Smooth muscle cell (in vitro differentiated cells): Measurements from ENCODE around the gene DNAH1. TPM values are rescaled to one million over a fixed set of nuclear protein-coding genes. Genes with fewer than 3 reads are reported as not detected.

Experiments
- DNase-seq: peaks from one replicate; lab custom pipeline; 2025; ENCODE audit not compliant: unreplicated experiment; lab: John Stamatoyannopoulos, UW
- H2AFZ ChIP-seq: fragments of 200-600 bp; sonication (generic); 2 replicates; pipeline ENCODE4 v1.6.0; 2016; ENCODE audit warnings: antibody characterized with exemption, low read depth, mild to moderate bottlenecking
- H3F3A ChIP-seq: fragments of 200-600 bp; sonication (generic); 2 replicates; pipeline ENCODE4 v1.6.0; 2017; ENCODE audit warnings: antibody characterized with exemption, low read depth
- H3K27ac ChIP-seq: fragments of 200-600 bp; sonication (generic); 2 replicates; pipeline ENCODE4 v1.5.1; 2016; ENCODE audit warnings: low read depth, mild to moderate bottlenecking
- H3K27me3 ChIP-seq: fragments of 200-600 bp; sonication (generic); 2 replicates; pipeline ENCODE4 v1.6.1; 2016; ENCODE audit warnings: low read depth, mild to moderate bottlenecking
- H3K36me3 ChIP-seq: fragments of 200-600 bp; sonication (generic); 2 replicates; pipeline ENCODE4 v1.5.1; 2016; ENCODE audit warnings: low read depth
- H3K4me1 ChIP-seq: fragments of 200-600 bp; sonication (generic); 2 replicates; pipeline ENCODE4 v1.5.1; 2016; ENCODE audit warnings: low read depth
- H3K4me2 ChIP-seq: fragments of 200-600 bp; sonication (generic); 2 replicates; pipeline ENCODE4 v1.6.0; 2016; ENCODE audit warnings: mild to moderate bottlenecking
- H3K4me3 ChIP-seq: fragments of 200-600 bp; sonication (generic); 2 replicates; pipeline ENCODE4 v1.5.1; 2016; ENCODE audit warnings: mild to moderate bottlenecking
- H3K79me2 ChIP-seq: fragments of 200-600 bp; sonication (generic); 2 replicates; pipeline ENCODE4 v1.6.0; 2016; ENCODE audit warnings: low read depth, mild to moderate bottlenecking
- H3K9ac ChIP-seq: fragments of 200-600 bp; sonication (generic); 2 replicates; pipeline ENCODE4 v1.6.0; 2016; ENCODE audit warnings: low read depth
- H3K9me3 ChIP-seq: fragments of 200-600 bp; sonication (generic); replicated peaks from 2 replicates; pipeline ENCODE4 v1.5.1; 2016; ENCODE audit warnings: low read depth
- H4K20me1 ChIP-seq: fragments of 200-600 bp; sonication (generic); 2 replicates; pipeline ENCODE4 v1.6.0; 2016; ENCODE audit warnings: low read depth
- CTCF ChIP-seq: fragments of 200-600 bp; sonication (generic); IDR thresholded peaks from 2 replicates; pipeline ENCODE4 v1.5.1; 2017; ENCODE audit warnings: borderline replicate concordance, mild to moderate bottlenecking, antibody characterized with exemption; ENCODE audit not compliant: insufficient read depth, poor library complexity, severe bottlenecking
- WGBS: methylation state at CpG from one replicate; pipeline ENCODE4 v1.1.7; 2016; ENCODE audit warnings: low lambda C conversion rate; 5-methylcytosine and 5-hydroxymethylcytosine counted together
- polyA plus RNA-seq: library from polyadenylated mRNA; unstranded; fragments of >200 nt; fragmentation: Nextera tagmentation; extraction: Ambion mirVana; gene quantifications from 2 replicates; pipeline ENCODE4 v1.2.1, GENCODE V29; 2016
- total RNA-seq: library from RNA; depleted of rRNA; stranded (reverse); fragments of >200 nt; gene quantifications from 2 replicates; pipeline ENCODE4 v1.2.3, GENCODE V29; 2014

DNAH1 gene
- total and polyA plus RNA-seq, 2 experiments from 2014 or later: 0.54 to 3.7 TPM

GRCh38 chr3:52350416-52350815 lies 34.3 kb downstream of the DNAH1 start:
- no peak overlapping the region for H3K9ac ChIP-seq
- no peaks in the 10 kb centered on the region for H4K20me1 ChIP-seq
- no peaks in the 10 kb centered on the region for H3K36me3 ChIP-seq
- no peaks in the 10 kb centered on the region for H3K27me3 ChIP-seq
- TF ChIP-seq CTCF: no peak
- WGBS: 95% methylated on average over 7 of the region's 7 CpGs
- H3K4me3 ChIP-seq: no peak overlapping the region
- no peak overlapping the region for H2AFZ ChIP-seq
- H3K4me1 ChIP-seq: no peaks in the 10 kb centered on the region
- no peak overlapping the region for H3K27ac ChIP-seq
- no peaks in the 10 kb centered on the region for H3K79me2 ChIP-seq
- H3F3A ChIP-seq: no peaks in the 10 kb centered on the region
- no peak for DNase-seq
- no peaks in the 10 kb centered on the region for H3K9me3 ChIP-seq
- no peak overlapping the region for H3K4me2 ChIP-seq

GRCh38 chr3:52350981-52351761 lies 35.1 kb downstream of the DNAH1 start:
- H3K9ac ChIP-seq: no peak overlapping the region
- 93% methylated on average over 11 of the region's 11 CpGs for WGBS
- no peaks in the 10 kb centered on the region for H3K9me3 ChIP-seq
- no peak overlapping the region for H3K27ac ChIP-seq
- no peaks in the 10 kb centered on the region for H3K4me1 ChIP-seq
- TF ChIP-seq CTCF: no peak
- DNase-seq: no peak
- H3K4me3 ChIP-seq: no peak overlapping the region
- no peaks in the 10 kb centered on the region for H4K20me1 ChIP-seq
- no peaks in the 10 kb centered on the region for H3K27me3 ChIP-seq
- H3K4me2 ChIP-seq: no peak overlapping the region
- H3K79me2 ChIP-seq: no peaks in the 10 kb centered on the region
- no peaks in the 10 kb centered on the region for H3K36me3 ChIP-seq
- no peaks in the 10 kb centered on the region for H3F3A ChIP-seq
- no peak overlapping the region for H2AFZ ChIP-seq

- Histone ChIP-seq H3K27me3 (no peaks in the 10 kb centered on the region), H2AFZ (no peak overlapping the region), H3K4me3 (no peak overlapping the region), H4K20me1 (no peaks in the 10 kb centered on the region), H3K4me2 (no peak overlapping the region), H3F3A (no peaks in the 10 kb centered on the region), H3K27ac (no peak overlapping the region), H3K9ac (no peak overlapping the region), H3K9me3 (no peaks in the 10 kb centered on the region), H3K79me2 (no peaks in the 10 kb centered on the region), H3K36me3 (no peaks in the 10 kb centered on the region), H3K4me1 (no peaks in the 10 kb centered on the region)
- TF ChIP-seq CTCF: no peak
- 95% methylated on average over 13 of the region's 13 CpGs for whole genome bisulfite sequencing
- no peak for DNase-seq
Observed at GRCh38 chr3:52351762-52352368, 35.7 kb downstream of the DNAH1 start.
